Glutamatergic neuron (in vitro differentiated cells): Measurements from ENCODE around the gene TSPAN18. TPM values are rescaled to one million over a fixed set of nuclear protein-coding genes. Genes with fewer than 3 reads are reported as not detected.
A peak's percentile ranks its signal among the peaks of the same experiment; 100 is the strongest.

Experiments
- DNase-seq: peaks from one replicate; pipeline ENCODE4 v3.0.0; 2022
- H3K27ac Mint-ChIP-seq: one replicate; pipeline ENCODE4 v1.8.0; 2020; ENCODE audit warnings: mild to moderate bottlenecking, mixed read lengths, inconsistent platforms; ENCODE audit not compliant: unreplicated experiment
- H3K27me3 Mint-ChIP-seq: one replicate; pipeline ENCODE4 v1.8.0; 2020; ENCODE audit warnings: mild to moderate bottlenecking, moderate library complexity, mixed read lengths, inconsistent platforms; ENCODE audit not compliant: unreplicated experiment
- H3K36me3 Mint-ChIP-seq: one replicate; pipeline ENCODE4 v1.8.0; 2020; ENCODE audit warnings: mild to moderate bottlenecking, mixed read lengths, inconsistent platforms; ENCODE audit not compliant: unreplicated experiment
- H3K4me1 Mint-ChIP-seq: one replicate; pipeline ENCODE4 v1.8.0; 2020; ENCODE audit warnings: mild to moderate bottlenecking, low read depth, mixed read lengths, inconsistent platforms; ENCODE audit not compliant: unreplicated experiment
- H3K4me3 Mint-ChIP-seq: one replicate; pipeline ENCODE4 v1.8.0; 2020; ENCODE audit warnings: mild to moderate bottlenecking, mixed read lengths, inconsistent platforms; ENCODE audit not compliant: unreplicated experiment
- H3K9me3 Mint-ChIP-seq: one replicate; pipeline ENCODE4 v1.8.0; 2020; ENCODE audit warnings: mild to moderate bottlenecking, moderate library complexity, mixed read lengths, inconsistent platforms; ENCODE audit not compliant: unreplicated experiment
- CTCF ChIP-seq: fragments of 200-600 bp; sonication (generic); IDR thresholded peaks from one replicate; pipeline ENCODE4 v1.5.0; 2021; ENCODE audit not compliant: partially characterized antibody, unreplicated experiment
- long read RNA-seq: library from polyadenylated mRNA; unstranded; transcript quantifications from one replicate; pipeline ENCODE4 v2.0.0, GENCODE V29; 2020; ENCODE audit not compliant: unreplicated experiment
- total RNA-seq: library from RNA; stranded (reverse); fragmentation: NEBNext Ultra II Directional; extraction: Animal tissue kit (Norgen Biotek cat#: 25700); gene quantifications from one replicate; pipeline ENCODE4 v1.2.1, GENCODE V29; 2021; ENCODE audit not compliant: unreplicated experiment

TSPAN18 gene, protein sequence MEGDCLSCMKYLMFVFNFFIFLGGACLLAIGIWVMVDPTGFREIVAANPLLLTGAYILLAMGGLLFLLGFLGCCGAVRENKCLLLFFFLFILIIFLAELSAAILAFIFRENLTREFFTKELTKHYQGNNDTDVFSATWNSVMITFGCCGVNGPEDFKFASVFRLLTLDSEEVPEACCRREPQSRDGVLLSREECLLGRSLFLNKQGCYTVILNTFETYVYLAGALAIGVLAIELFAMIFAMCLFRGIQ
- 80.4 TPM for total RNA-seq
- long read RNA-seq, partial matches to known transcripts = 0 of 6 reads
- long read RNA-seq, other reads (novel, unspliced or antisense) = 4 of 6 reads

- peaks cover 18% of the 10 kb centered on the region for H3K27me3 Mint-ChIP-seq
- no peaks in the 10 kb centered on the region for H3K36me3 Mint-ChIP-seq
- peaks cover 39% of the 10 kb centered on the region for H3K4me1 Mint-ChIP-seq
Measured at GRCh38 chr11:44726283-44727113, at the start of gene TSPAN18. TSPAN18 (plus strand) TSS chr11:44726962; CDS start chr11:44906417, 179,455 bp downstream.

GRCh38 chr11:44680982-44681597, 45.7 kb upstream of the TSPAN18 start:
- Mint-ChIP-seq H3K36me3 (no peaks in the 10 kb centered on the region), H3K9me3 (peaks cover 3% of the 10 kb centered on the region), H3K27me3 (peaks cover 2% of the 10 kb centered on the region), H3K4me1 (no peaks in the 10 kb centered on the region), H3K4me3 (no peak overlapping the region), H3K27ac (no peak overlapping the region)
- DNase-seq = no peak
- no peak for TF ChIP-seq CTCF

More at GRCh38 chr11:44726283-44727113, at the start of gene TSPAN18:
- DNase-seq = peak; percentile 53
- Mint-ChIP-seq H3K9me3 (peaks cover 13% of the 10 kb centered on the region), H3K4me3 (peak within 1 kb of the TSS; percentile 90), H3K27ac (peak within 1 kb of the TSS; percentile 88)
- no peak for TF ChIP-seq CTCF

DNA sequence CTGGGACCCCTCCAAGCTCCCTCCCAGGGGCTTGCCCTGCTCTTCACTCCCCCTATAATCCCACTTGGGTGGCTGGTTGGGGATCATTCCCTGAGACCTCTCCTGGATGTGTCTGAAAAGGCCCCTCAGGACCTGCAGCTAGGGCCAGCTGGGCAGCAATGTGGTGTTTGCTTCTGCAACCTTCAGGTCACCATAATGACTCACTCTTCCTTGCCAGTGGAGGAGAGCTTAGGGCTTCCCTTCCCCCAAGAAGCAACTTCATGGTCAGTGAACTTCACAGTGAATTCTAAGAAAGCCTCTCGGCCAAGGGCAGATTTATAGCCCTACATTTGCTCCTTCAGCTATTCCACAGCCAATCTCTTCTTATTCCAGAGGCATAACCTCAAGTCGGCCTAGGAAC, 45.1 kb upstream of the TSPAN18 start:
- no peak for DNase-seq
- Mint-ChIP-seq H3K4me3 (no peak overlapping the region), H3K27ac (no peak overlapping the region), H3K27me3 (peaks cover 3% of the 10 kb centered on the region), H3K36me3 (no peaks in the 10 kb centered on the region), H3K4me1 (no peaks in the 10 kb centered on the region), H3K9me3 (peaks cover 3% of the 10 kb centered on the region)
- no peak for TF ChIP-seq CTCF

DNA sequence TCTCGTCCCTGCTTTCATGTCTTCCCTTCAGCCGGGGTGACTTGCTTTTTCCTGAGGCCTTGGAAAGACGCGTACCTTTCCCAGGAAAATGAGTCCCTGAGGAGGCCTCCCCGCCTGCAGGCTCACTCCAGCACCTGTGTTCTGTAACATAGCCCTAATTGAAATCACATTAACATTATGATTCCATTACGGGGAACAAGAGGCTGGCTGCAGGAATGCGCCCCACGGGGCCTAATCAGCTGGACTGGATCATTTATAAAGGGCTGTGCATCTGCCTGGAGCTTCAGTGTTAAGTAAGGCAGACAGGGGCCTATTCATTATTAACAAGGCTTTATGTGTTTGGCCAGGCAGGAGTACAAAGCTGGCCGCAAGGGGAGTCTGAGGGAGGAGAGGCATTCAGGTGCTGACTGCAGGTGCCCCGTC, 41.9 kb upstream of the TSPAN18 start:
- H3K9me3 Mint-ChIP-seq = peaks cover 4% of the 10 kb centered on the region
- TF ChIP-seq CTCF = no peak
- peaks cover 7% of the 10 kb centered on the region for H3K27me3 Mint-ChIP-seq
- no peak overlapping the region for H3K27ac Mint-ChIP-seq
- no peak overlapping the region for H3K4me3 Mint-ChIP-seq
- DNase-seq = peak; percentile 64
- no peaks in the 10 kb centered on the region for H3K4me1 Mint-ChIP-seq
- H3K36me3 Mint-ChIP-seq = no peaks in the 10 kb centered on the region
